GM19467 (cell line): ENCODE measurements around the gene KRTAP10-5.

Experiments
- ATAC-seq: cut with Tn5 transposase; IDR thresholded peaks from one replicate; pipeline ENCODE4 v1.9.1; 2021; ENCODE audit warnings: mild to moderate bottlenecking, moderate library complexity; ENCODE audit not compliant: unreplicated experiment

KRTAP10-5 gene

DNA sequence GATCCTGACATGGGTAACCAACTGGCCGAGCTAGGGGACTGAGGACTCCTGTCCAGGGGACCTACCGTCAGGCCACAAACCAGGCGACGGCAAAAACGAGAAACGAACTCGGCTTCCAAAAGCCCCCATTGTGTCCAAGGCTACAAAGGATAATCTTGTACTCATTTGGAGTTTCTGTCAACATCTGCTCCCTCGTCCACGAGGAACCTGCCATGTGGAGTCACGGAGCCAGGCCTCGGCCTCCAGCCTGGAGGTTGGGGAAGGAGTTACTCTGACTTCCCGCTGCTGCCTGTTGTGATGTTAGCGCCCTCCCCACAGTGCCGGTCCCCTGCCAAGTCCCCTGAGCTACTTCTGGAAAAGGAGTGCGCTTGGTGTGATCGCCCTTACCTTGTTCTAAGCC lies 47.7 kb downstream of the KRTAP10-5 start:
- ATAC-seq = no peak

DNA sequence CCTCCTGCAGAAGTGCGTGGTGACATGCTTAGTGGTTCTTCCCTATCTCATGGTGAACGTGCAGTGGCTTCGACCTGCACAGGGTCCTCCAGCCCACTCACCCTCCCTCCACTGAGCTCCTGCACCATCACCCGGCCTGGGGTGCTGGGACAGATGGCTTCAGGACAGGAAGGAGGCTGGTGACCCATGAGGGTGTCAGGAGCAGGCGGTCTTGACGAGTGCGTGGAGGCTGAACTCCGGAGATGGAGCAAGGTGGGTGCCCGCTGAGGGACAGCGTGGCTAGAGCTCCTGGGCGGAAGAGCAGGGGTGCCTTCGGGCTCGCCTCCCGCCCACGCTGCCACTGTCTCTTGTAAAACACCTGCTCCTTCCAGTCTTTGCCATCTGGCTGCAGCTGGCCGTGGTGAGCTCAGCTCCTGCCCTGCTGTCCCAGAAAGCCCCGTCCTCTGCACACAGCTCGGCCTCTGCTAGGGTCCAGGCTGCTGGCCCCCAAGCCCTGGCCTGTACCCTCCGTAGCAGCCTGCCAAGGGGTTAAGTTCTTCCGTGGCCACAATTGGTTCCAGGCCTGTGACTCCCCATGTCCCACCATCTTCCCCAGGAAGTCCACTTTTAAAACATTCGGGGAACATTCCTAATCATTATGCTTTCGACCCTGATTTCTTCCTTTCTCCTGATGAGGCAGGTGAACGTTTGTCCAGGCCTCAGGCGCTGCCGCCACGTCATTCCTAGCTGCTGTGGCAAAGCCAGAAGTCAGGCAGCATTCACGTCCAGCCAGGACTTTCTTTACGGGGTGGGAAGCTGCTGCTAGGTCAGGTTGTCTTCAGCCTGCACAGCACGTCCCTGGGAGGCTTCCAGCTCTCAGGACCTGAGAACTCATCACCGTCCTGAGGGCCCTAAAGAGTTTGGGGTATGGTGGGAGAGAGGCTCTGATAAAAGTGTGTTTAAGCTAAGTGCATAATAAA lies 48.5 kb downstream of the KRTAP10-5 start:
- ATAC-seq = no peak

DNA sequence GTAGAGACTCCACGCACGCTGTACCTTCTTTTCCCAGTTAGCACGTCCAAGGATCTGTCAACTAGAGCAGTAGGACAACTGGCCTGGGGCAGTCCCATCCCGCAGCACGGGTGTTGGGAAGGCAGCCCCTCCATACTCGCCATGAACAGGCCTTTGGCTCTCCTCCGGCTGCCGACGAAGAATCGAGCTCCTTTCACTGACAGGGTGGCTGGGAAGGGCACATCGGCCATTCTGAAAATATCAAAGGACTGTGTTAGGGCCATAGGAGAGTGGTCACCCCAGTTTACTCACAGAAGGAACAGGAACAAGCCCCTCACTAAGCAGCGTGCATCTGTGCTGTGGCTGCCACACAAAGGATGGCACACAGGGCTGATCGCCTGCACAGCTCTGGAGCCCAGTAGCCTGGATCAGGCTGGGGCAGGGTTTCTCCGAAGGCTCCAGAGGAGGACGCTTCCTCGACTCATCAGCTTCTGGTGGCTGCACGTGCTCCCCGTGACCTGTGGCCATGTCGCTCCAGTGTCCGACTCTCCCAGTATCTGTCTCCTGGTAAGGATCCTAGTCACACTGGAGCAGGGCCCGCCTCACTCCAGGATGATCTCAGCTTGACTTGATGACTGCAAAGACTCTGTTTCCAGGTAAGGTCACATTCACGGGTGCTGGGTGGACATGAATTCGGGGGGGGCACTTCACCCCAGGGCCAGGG lies 49.4 kb downstream of the KRTAP10-5 start:
- ATAC-seq = no peak

DNA sequence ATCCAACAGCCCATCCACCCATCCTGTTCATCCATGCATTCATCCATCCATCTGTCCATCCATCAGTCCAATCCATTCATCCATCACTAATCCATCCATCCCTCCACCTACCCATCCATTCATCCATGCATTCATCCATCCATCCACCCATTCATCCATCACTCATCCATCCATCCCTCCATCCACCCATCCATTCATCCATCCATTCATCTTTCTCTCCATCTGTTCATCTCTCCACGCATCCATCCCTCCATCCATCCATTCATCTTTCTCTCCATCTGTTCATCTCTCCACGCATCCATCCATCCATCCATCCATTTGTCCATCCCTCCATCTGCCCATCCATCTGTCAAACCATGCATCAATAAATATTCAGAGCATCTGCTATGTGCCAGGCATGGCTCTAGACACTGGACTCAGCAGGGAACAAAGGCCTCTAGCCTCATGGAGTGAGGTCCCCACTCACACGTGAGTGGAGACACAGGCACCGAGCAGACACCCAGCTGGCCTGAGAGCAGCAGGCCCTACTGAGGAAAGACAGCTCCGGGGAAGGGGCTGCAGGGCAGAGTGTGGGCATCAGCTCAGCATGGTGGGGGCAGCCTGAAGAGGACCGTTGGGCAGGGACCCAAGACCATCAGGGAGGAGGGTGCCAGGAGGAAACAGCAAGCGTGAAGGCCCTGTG lies 50.0 kb downstream of the KRTAP10-5 start:
- ATAC-seq = no peak

DNA sequence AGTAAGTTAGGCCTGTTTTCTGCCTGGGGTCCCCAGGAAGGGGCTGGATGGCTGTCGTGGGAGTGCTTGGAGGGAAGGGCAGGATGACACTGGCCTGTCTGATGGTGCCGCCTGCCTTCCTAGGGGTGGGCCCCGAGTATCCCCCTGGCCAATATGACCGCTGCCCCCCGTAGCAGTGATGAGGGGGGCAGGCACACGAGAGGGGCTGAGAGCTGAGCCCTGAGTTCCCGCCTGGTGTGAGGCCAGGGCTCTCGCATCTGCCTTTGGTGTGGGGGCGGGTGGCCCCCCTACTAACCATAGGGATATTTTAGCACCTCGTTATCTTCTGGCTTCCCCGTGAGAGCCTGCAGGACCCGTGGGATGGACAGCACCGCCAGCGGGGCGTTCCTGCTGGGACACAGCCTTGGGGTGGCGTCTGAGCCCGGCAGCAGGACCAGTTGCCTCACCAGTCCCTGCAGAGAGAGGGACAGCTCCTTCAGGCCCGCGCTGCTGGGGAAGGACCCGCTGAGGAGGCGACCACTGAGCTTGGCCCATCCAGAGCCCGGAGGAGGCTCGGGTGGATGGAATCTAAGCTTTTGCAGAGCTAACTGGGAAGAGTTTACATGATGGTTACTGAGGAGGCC lies 50.8 kb downstream of the KRTAP10-5 start:
- ATAC-seq = no peak
